Stimulated activated CD4-positive, alpha-beta T cell treated with anti-CD3 and anti-CD28 coated beads, Interleukin-1b, Interleukin-23, amount 100 ng/mL, for 24 hours (primary cell): ENCODE measurements around the gene ADPRHL1.
"Not testable (repeated sequence)": the region's sequence is repeated elsewhere in the genome, so short reads cannot be mapped to it uniquely, and the experiment has no call there.

Experiments
- DNase-seq, 4 experiments: peaks; one replicate each; pipeline ENCODE4 v3.0.0-alpha.2; 2020; ENCODE audit warnings: low read depth in 4 of 4, low spot score in 1 of 4

ADPRHL1 gene

DNA sequence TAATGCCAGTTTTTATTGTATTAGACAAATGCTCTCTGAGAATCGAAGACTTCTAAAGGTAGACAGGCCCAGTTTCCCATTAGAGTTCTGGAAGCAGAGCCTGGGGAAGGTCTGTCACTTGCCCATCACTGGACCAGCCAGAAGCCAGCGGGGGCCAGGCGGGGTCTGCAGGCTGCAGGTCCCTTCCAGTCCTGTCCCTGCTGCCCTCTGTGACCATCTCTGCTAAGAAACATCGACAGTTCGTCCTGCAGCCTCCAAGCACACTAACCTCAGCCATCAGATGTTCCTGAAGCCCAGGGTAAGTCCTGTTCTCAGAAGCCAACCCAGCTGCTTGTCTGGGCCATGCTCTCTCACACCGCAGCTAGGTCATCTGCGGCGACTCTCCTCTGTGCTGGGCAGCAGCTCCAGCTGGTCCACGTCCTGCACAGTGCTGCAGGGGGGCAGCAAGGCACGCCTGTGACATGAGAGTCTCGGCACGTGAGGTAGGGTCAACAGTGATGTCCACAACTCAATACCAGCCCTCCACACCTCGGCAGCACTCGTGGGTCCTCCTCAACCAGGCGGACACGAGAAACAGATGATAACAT lies 2.9 kb upstream of the ADPRHL1 start:
- DNase-seq, result no peak

DNA sequence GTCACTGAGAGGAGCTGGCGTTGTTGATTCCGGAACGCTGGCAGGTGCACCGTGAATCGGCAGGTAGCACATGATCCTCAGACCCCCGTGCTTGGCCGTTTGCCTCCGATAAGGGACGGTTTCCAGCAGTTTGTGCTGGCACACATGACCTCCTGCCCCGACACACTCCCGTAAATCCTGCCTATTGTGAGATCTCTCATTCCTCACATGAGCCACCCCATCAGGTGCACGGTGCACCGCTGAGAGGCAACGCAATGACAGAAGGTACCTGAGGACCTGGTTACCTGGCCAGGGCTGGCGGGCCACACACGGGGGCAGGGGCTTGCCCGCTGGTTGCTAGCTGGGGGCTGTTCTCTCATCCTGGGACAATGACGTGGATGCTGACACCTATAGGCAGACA lies 2.1 kb upstream of the ADPRHL1 start:
- no peak for DNase-seq

DNA sequence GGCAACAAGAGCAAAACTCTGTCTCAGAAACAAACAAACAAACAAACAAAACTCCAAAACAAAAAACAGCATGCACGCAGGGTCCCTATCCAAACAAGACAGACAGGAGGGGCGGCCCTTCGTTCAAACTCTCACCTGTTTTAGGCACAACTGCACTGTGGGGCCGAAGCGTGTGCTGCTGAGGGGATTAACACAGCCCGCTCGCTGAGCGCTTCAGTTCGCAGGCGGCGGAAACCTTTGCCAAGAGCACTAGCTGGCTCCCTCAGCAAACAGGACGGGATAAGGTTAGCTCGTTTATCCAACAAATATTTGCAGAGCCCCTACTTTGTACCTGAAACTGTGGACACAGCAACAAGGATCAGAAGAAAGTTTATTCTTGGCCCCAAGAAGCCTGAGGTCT lies 1.6 kb upstream of the ADPRHL1 start:
- DNase-seq, result no peak

DNA sequence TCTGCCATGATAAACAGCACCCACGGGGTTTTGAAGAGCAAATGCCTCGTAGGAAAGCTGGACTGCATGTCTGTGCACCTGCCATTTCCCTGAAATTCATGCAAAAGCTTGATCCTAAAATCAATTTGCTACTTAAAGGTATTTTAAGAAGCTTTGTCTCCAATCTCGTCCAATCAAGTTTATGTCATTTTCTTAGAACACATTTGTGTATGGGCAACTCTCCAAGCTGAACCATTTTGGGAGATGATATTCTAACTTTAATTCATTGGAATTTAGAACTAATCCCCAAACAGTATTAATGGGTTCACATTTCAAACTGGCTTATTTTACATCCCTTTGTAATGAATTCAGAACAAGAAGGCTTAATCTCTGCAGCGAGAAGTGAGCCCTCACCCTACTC lies 822 bp downstream of the ADPRHL1 start:
- no peak for DNase-seq

DNA sequence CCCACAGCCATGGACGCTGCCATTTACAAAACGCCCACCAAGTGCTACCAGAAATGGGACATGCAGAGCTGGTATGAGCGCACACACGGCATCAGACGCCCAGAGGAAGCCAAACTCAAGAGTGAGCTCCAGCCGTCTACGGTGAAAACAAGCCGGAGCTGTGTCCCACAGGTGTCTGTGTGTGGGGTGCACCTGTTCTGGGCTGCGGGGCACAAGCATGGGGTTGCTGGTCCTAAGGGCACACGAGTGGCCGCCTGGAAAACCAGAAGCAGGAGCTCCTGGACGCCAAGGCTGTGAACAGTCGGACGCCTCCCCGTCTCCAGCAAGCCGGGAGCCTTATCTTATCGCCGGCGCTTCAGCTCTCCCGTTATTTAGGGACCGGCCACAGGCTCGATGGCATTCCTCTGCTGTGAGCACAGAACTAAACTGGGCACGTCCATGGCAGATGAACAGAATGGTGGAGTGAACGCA lies 1.3 kb downstream of the ADPRHL1 start:
- DNase-seq, result no peak

DNA sequence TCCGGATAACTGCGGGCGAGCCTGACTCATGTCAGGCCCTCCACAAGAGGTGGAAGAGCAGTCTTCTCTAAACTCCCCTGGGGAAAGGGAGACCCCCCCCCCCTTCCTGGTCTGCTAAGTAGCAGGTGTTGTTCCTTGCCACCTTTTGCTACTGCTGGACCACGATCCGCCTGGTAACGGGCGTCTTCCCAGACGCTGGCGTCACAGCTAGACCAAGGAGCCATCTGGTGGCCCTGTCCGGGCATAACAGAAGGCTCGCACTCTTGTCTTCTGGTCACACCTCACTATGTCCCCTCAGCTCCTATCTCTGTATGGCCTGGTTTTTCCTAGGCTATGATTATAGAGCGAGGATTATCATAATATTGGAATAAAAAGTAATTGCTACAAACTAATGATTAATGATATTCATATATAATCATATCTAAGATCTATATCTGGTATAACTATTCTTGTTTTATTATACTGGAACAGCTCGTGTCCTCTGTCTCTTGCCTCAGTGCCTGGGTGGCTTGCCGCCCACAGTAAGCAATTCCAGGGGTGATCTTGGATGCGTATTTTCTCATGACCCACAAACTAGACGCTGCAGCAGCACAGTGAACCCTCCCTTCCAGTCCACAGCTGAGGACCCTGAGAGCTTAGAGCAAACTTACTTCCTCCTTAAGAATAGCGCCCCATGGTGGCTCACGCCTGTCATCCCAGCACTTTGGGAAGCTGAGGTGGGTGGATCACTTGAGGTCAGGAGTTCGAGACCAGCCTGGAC lies 2.2 kb downstream of the ADPRHL1 start:
- not testable (repeated sequence) for DNase-seq

DNA sequence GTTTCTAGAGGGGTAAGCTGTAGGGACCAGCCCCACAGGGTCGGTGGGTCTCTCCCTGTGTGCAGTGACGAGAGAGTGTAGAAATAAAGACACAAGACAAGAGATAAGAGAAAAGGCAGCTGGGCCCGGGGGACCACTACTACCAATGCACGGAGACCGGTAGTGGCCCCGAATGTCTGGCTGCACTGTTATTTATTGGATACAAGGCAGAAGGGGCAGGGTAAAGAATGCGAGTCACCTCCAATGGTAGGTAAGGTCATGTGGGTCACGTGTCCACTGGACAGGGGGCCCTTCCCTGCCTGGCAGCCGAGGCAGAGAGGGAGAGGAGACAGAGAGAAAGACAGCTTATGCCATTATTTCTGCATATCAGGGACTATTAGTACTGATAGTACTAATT lies 2.9 kb downstream of the ADPRHL1 start:
- not testable (repeated sequence) for DNase-seq

DNA sequence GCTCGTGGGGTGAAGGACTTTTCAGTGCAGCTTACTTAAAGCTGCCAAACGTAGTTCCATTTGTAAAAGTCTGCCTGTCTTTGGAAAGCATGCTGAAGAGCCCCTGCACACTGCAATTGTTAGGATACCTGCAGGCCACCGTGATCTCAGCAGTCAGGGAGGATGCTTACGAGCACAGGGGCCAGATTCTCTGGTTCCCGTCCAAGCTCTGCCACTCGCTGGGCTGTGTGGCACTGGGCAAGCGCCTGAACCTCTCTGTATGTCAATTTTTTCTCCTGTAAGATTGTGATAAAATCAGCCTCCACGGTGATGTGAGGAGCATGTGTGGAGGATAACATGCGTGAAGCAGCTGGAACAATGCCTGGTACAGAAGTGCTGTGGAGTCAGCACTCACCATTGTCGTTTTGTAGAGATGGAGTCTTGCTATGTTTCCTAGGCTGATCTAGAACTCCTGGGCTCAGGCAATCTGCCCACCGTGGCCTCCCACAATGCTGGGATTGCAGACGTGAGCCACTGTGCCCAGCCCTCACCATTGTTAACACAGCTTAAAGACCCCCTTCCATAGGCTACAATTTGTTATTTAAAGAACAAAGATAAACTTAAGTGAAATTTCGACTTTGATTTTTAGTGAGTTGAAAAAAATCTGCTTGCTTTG lies 3.5 kb downstream of the ADPRHL1 start:
- no peak for DNase-seq

DNA sequence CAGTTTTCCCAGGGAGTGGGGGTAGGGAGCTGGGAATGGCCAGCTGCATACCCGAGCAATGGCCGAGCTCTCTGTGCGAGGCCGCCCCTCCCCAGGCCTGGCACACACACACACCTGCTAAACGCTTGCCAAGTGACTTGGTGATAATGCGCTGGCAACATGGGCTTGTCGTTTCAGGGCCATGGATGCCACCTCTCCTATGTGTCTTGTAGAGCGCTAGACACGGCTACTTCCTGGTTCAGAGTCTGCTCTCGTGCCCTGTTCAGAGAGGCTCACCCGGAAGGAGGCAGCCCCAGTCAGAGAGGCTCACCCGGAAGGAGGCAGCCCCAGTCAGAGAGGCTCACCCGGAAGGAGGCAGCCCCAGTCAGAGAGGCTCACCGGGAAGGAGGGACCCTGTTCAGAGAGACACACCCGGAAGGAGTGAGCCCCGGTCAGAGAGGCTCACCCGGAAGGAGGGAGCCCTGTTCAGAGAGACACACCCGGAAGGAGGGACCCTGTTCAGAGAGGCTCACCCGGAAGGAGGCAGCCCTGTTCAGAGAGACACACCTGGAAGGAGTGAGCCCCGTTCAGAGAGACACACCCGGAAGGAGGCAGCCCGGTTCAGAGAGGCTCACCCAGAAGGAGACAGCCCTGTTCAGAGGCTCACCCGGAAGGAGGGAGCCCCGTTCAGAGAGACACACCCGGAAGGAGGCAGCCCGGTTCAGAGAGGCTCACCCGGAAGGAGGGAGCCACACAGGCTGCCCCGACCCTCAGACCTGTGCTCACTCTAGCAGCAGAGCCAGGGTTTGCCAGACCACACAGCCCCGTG lies 4.2 kb downstream of the ADPRHL1 start:
- DNase-seq, result peak in 1 of 4 experiments; percentile 10

DNA sequence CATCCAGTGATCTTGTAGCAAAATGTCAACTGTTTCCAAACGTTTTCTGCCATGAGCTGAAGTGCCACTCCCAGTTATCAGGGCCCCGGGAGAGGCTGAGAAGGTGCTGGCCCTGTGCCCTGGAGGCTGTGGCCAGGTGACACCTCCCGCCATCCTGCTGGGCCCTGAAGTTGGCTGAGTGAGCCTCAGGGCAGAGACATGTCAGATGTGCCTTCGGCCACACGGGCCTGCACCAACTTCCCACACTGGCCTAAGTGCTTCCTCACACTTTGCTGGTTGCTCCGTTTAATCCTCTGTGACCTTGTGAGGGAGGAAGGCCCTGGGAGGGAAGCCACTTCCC lies 4.8 kb downstream of the ADPRHL1 start:
- no peak for DNase-seq

DNA sequence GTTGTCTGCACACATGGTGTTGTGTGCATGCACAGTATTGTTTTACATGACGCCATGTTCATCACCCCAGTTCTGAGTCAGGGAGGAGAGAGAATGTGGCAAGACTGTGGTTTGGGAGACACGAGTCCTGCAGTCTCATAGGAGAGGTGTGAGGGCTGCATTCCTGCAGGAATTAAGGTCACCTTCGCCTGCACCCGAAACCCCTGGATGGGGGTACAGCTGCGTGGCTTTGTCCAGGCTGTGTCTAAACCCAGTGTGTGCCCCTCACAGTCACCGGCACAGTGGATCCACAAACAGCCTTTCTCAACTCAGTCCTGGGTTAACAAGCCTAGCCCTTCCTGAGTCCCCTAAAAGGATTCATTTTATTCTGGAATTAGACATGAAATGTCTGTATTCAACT lies 5.7 kb downstream of the ADPRHL1 start:
- no peak for DNase-seq

DNA sequence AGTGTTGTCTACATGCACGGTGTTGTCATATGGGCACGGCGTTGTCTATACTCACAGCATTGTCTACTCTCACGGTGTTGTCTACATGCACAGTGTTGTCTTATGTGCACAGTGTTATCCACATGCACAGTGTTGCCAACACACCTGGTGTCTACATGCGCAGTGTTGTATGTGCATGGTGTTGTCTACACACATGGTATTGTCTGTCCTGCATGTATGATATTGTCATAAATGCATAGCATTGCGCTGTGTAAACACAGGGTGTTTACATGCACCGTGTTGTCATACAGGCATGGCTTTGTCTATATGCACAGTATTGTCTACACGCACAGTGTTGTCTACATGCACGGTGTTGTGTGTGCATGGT lies 6.8 kb downstream of the ADPRHL1 start:
- DNase-seq, result no peak

DNA sequence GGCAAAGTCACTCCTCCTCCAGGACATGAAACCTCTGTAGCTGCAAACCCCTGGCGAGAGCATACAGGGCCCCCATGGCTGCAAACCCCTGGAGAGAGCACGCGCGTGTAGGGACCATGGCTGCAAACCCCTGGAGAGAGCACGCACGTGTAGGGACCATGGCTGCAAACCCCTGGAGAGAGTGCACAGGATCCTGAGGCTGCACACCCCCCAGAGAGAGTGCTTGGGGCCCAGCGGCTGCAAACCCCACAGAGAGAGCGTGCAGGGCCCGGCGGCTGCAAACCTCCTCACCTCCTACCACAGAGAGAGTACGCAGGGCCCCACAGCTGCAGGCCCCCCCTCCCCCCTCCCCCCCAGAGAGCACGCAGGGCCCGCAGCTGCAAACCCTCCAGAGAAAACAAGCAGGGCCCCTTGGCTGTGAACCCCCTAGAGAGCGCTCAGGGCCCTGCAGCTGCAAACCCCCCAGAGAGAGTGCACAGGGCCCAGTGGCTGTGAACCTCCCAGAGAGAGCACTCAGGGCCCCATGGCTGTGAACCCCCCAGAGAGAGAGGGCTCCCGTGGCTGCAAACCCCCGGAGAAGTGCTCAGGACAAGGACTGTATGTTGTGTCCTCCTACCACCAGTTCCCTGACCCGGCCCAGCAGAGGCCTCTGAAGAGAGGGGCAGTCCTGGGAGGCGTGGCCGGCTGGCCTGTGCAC lies 7.3 kb downstream of the ADPRHL1 start:
- no peak for DNase-seq

DNA sequence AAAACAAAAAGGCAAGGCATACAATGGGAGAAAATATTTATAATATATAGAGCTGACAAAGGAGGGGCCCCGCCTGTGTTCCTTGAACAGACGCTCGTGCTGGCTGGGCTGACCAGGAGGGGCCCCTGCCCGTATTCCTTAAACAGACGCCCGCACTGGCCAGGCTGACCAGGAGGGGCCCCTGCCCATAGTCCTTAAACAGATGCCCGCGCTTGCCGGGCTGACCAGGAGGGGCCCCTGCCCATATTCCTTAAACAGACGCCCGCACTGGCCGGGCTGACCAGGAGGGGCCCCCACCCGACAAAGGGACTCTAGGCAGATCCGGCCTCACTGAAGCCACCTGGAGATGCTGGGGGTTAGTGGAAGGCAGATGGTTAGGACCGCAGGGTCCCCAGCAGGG lies 9.3 kb downstream of the ADPRHL1 start:
- DNase-seq, result no peak

DNA sequence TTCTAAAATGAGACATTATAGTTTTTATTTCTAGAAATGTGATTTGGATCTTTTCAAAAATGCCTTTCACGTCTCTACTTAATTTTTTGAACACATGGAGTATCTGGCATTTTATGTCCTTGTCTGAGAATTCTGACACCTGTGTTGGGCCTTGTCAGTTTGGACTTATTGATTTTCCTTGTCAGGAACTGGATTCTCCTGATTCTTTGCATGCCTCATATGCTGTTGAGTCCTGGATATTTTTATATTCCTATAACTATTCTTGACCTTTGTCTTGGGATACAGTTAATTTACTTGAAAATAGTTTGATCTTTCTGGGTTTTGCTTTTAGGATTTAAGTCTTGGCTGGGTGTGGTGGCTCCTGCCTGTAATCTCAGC lies 10.3 kb downstream of the ADPRHL1 start:
- no peak for DNase-seq

DNA sequence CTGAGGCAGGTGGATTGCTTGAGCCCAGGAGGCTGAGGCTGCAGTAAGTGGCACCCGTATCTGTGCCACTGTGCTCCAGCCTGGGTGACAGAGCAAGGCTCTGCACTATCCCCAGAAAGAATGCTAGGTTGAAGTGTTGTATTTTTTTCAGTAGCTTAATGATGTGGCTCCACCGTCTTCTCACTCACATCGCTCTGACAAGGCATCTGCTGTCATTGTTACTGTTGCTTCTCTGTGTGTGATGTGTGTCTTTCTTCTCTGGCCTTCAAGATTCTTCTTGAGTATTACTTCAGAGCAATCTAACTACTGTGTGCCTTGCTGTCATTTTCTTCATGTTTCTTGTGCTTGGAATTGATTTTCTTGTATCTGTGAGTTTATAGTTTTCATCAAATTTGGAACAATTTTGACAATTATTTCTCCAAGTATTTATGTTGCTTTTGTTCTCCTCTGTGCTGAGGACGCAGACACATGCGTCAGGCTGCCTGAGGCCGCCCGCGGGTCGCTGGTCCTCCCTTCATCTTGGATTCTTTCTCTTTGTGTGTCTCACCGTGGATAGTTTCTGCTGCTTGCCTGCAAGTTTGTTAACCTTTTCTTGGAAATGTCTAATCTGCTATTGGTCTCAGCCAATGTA lies 10.8 kb downstream of the ADPRHL1 start:
- no peak for DNase-seq

DNA sequence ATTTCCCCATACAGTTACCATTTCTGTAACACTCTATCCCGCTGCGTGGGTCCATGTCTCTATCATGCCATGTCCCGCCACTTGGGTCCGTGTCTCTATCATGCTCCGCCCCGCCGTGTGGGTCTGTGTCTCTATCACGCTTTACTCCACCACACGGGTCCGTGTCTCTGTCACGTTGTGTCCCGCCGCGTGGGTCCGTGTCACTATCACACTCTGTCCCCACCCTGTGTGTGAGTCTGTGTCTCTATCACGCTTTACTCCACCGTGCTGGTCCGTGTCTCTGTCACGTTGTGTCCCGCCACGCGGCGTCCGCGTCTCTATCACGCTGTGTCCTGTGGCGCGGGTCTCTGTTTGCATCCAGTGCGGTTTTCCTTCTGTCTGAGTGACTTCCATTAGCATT lies 11.6 kb downstream of the ADPRHL1 start:
- no peak for DNase-seq

DNA sequence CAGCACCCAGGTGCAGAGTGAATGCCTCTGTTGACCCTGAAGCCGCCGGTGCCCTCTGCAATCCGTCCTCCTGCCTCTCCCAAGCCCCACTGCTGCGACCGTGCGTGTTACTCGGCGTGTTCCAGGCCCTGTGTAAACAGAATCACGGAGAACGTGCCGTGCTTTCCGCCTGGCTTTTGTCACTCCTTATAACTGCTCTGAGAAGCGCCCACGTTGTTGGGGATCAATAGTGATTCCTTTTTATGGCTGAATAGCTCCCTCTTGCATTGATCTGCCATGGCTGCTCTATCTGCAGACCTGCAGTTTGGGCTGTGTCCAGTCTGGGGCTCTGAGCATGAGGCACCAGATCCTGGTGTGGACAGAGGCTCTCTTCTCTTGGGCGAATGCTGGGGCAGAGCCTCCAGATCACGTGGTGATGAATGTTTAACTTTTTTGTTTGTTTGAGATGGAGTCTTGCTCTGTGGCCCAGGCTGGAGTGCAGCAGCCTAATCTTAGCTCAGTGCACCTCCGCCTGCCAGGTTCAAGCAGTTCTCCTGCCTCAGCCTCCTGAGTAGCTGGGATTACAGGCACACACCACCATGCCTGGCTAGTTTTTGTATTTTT lies 15.8 kb downstream of the ADPRHL1 start:
- no peak for DNase-seq

DNA sequence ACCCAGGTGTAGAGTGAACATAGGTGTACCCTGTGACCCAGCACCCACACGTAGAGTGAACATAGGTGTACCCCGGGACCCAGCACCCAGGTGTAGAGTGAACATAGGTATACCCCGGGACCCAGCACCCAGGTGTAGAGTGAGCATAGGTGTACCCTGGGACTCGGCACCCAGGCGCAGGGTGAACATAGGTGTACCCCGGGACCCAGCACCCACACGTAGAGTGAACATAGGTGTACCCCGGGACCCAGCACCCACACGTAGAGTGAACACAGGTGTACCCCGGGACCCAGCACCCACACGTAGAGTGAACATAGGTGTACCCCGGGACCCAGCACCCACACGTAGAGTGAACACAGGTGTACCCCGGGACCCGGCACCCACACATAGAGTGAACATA lies 16.4 kb downstream of the ADPRHL1 start:
- DNase-seq, result not testable (repeated sequence)

DNA sequence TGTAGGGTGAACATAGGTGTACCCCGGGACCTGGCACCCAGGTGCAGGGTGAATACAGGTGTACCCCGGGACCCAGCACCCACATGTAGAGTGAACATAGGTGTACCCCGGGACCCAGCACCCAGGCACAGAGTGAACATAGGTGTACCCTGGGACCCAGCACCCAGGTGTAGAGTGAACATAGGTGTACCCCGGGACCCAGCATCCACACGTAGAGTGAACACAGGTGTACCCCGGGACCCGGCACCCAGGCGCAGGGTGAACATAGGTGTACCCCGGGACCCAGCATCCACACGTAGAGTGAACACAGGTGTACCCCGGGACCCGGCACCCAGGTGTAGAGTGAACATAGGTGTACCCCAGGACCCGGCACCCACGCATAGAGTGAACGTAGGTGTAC lies 17.4 kb downstream of the ADPRHL1 start:
- DNase-seq, result not testable (repeated sequence)
